Stimulated activated CD4-positive, alpha-beta T cell treated with anti-CD3 and anti-CD28 coated beads, TNF-alpha, amount 100 ng/mL, for 1 hour (primary cell): ENCODE results near the gene LAMTOR3.

ENCODE experiments used
- DNase-seq, 3 donors: peaks; one replicate each; pipeline ENCODE4 v3.0.0-alpha.2; 2020; ENCODE audit warnings: low read depth in 3 of 3, low spot score in 1 of 3

LAMTOR3 gene

GRCh38 chr4:99863804-99864203, 30.4 kb downstream of the LAMTOR3 start:
- DNase-seq: no peak

DNA sequence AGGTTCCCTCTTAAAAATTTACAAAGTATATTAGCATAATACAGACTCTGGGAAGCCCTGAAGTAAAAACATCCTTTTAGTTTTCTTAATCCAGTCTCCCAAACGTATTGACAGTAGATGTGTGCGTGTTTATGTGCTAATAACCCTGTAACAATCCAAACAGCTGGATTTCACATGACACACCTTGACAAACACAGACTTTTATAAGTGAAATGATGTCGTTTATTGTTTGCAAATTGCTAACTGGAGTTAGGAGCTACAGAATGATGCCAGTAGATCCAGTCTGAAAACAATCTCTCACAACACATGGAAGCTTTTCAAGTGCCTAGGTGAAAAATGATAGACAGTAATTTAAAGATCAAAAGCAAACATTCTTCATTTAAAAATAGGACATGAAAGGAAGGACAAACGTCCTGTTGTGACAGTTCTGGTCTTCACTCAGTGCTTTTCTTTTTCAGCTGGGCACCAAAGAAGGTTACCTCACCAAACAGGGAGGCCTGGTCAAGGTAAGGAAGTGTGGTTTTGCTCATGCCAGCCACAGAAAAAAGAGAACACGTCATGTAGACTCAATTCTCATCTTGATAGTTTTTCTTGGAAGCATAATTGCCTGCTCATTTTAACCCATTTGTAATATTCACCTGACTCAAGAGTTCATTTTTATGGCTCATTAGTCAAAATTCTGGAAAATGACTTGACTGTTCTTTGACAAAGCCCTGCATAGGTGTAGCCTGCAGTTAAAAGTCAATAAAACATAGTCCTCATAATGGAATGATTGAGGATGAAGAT, 32.9 kb downstream of the LAMTOR3 start:
- no peak for DNase-seq

- no peak for DNase-seq
These were observed 33.7 kb downstream of the LAMTOR3 start for GRCh38 chr4:99860521-99860920.

DNA sequence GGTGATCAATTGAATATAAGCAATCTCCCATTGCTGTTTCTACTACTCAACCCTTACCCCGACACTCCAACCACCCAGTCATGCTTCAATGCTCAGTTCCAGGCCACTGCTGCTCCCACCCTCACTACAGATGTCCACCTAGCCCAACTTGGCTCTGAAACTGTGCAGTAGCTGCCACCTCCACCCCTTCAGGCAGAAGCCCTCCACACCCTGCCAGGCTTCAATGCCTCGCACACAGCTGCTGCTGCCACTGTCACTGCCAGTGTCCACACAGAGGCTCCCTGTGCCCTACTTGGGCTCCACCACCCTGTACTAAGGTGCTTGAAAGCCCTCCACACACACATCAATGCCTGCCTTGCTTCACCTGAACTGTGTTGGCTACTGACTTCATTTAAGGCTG, 34.6 kb downstream of the LAMTOR3 start:
- DNase-seq: no peak

- DNase-seq: no peak
These were observed 36.9 kb downstream of the LAMTOR3 start for GRCh38 chr4:99857307-99857706.

GRCh38 chr4:99856166-99856565, 38.1 kb downstream of the LAMTOR3 start:
- no peak for DNase-seq

- no peak for DNase-seq
These were observed 38.5 kb downstream of the LAMTOR3 start for GRCh38 chr4:99855678-99856077.

DNA sequence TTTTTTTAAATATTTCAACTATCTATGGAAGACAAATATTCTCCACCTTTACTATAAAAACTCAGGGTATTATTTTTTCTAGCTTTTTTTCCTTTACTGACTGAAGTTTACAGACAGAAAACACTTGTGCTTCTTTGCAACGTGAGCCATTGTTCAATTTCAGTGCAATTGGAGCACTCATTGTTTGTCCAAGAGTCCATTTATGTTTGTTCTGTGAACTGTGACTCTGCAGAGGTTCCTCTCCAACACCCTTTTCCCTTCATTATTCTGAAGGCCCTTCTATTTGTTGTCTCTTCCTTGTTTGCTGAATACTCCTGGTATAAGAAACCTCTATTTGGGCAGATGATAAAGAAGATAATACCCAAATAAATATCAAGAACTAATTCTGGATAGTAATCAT, 40.2 kb downstream of the LAMTOR3 start:
- no peak for DNase-seq

DNA sequence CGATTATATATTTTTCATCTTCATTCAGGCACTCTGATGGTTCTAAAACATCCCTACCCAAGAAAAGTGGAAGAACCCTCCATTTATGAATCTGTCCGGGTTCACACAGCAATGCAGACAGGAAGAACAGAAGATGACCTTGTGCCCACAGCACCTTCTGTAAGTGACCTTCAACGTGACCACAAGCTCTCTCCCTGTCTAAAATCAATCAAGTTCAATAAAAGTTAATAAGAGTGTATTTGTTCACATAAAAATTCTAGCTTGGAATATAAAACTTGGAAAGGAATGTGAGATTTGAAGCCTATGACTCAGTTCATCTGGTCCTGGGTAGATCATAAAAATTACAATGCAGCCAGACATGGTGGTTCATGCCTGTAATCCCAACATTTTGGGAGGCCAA, 41.0 kb downstream of the LAMTOR3 start:
- no peak for DNase-seq

DNA sequence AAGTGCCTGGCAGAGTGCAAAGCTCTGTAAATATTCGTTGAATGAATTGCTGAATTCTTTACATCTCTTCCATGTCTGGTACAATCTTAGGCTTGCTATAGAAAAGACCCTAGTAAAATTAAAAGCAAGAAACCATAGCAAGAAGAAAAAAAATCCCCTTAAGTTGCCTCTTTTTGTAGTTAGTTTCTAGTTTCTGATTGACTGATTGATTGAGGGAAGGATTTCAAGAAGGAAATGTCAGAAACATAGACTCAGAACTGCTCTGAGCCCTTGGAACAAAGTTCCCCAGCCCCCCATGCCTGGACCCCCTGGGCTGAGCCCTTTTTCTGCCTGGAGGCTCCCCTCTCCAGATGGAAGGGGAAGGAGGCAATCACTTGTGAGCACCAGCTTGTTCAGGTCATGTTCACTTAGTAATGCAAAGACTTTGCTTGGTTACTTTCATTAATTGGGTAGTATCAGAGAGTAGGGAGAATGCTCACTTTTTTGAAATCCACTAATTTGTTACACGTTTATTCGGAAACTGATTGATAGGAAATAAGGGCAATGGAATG, 42.0 kb downstream of the LAMTOR3 start:
- no peak for DNase-seq

DNA sequence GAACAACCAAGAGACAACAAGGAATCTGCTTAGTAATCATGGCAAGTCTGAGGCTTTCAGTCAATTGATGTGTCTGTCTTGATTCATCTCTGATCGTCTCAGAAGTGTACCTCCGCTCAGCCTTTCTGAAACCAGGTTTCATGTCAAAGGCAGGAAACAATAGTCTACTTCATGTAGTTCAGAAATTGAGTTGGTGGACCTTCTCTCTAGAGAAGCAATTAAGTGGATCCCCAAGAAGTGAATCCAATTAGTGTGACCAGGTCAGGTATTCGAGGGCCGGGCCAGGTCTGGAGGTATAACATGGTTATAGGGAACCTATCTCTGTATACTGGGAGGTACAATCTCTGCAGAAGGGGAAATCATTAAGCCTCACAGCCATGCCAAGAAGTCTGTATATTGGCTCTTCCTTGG, 45.6 kb downstream of the LAMTOR3 start:
- no peak for DNase-seq

DNA sequence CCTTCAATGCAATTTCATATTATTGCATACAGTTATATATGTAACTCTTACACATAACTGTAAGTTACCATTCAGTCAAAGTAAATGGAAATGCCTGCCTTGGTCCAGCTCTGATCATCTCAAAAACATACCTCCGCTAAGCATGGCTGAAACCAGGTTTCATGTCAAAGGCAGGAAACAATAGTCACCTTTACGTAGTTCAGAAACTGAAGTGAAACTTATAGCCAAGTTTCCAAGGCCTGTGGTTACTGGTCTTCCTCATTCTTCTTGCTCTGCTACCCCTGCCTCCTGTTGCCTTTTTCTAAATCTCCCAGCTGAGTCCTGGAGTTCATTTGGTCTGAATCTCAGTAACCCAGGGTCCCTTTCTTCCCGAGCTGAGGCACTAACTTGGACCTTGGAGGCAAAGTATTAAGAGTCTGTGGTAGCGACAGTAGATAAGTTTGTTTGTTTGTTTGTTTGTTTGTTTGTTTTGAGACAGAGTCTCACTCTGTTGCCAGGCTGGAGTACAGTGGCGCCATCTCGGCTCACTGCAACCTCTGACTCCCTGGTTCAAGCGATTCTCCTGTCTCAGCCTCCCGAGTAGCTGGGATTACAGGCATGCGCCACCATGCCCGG, 46.8 kb downstream of the LAMTOR3 start:
- DNase-seq: no peak

DNA sequence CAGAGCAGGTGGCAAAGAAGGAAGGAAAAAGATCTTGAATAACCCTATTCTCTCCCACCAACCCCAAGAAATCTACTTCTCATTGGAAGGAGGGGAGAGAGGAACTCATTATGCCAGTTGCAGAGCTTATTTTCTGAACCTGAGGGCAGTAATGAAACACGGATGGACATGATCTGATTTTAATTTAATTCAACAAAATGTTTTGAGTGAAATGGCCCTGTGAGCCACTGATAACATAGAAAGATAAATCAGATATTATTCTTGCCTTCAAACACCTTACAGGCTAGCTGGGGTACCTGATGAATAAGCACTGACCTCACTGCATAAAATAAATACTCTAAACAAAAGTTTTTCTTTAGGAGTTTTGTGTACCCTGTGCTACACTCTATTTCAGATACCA, 47.3 kb downstream of the LAMTOR3 start:
- no peak for DNase-seq

DNA sequence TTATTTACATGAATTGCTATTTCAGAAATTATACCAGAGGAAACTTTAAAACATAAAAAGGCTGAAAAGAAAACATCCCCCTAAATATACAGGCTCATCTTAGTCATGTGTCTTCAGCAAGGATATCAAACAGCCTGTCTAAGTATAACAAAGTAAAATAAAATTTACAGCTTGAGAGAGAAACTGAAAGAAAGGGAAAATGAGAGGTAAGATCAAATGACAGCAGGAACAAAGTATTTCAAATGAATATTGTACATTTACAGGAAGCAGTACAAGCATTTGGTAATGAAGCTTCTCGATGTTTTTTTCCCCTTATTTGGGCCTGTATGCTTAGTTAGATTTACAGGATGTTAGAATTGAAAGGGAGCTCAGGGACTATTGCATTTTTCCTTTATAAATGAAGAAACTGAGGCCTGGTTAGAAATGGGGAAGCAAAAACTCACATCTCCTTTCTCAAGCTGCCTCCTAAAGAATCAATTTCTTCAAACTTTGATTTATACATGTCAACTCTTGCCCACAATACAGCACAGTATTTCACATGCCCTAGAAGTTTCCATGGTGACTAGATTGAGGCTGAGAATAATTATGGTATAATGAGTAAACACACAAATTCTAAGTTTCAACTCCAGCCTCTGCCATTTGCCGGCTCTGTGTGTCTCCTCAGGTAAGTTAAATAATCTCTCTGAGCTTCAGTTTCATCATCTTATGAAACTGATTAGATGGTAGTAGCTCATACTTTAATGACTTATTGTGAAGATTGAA, 48.3 kb downstream of the LAMTOR3 start:
- DNase-seq: no peak

DNA sequence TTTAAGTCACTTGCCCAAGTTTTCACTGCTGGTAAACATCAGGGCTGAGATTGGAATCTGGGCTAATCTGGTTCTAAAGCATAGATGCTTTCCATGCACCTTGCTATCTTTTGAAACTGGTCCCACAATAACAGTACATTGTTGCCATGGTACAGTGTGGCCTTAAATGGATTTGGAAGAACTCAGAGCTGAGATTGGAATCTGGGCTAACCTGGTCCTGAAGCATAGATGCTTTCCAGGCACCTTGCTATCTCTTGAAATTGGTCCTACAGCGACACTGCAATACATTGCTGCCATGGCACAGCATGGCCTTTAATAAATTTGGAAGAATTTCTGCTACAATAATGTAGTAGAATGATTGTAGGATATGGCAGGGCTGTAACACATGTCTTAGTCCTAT, 49.0 kb downstream of the LAMTOR3 start:
- no peak for DNase-seq

- DNase-seq: no peak
These were observed 50.2 kb downstream of the LAMTOR3 start for GRCh38 chr4:99844048-99844447.

DNA sequence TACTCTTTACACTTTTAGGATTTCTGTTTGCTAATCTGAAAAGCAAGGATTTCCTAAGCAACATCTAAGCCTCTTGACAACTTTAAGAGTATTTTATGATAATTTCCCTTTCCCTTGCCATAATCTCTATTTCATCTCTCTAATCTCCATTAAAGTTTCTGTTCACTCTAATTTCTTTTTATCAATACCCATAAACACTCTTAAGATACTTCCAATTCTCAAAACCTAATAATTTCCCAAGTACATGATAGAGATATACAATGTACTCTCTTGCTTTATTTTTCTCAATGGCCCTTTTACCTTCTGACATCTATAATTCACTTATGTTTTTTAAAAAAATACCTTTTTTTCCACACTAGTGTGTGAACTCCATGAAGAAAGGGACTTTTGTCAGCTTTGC, 50.8 kb downstream of the LAMTOR3 start:
- DNase-seq: no peak

- no peak for DNase-seq
These were observed 53.1 kb downstream of the LAMTOR3 start for GRCh38 chr4:99841129-99841528.

DNA sequence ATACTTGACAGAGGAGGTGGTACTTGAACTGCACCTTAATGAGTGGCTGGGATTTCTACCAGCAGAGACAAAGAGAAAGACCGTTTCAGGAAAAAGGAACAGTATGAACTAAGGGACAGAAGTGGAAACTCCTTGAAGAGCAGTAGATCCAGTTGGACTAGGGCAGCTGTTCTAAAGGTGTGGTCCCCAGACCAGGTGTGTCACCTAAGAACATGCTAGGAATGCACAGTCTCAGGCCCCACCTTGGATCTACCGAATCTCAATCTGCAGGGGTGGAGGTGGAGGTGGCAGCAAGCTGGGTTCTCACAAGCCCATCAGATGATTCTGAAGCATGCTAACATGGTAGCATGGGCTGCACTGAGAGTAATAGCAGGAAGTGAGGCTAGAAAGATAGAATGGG, 55.3 kb downstream of the LAMTOR3 start:
- no peak for DNase-seq

DNA sequence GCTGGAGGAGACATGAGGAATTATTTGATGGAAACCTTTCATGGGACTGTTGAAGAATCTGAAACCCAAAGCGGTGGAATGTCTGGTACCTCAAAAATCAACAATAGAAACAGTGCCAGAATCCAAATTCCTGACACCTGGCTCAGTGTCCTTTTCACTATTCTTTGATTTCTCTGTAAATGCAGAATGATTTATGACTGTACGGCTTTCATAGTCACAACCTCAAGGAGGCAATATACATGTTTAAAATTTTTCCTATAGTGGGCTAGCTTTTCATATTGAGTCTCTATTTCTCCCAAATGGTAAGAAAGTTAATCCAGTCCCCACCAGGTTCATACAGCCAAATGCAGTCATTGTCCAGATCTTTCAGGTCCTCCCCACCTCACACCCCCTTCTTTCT, 58.3 kb downstream of the LAMTOR3 start:
- DNase-seq: no peak

- DNase-seq: no peak
These were observed 59.7 kb downstream of the LAMTOR3 start for GRCh38 chr4:99834569-99834968.

DNA sequence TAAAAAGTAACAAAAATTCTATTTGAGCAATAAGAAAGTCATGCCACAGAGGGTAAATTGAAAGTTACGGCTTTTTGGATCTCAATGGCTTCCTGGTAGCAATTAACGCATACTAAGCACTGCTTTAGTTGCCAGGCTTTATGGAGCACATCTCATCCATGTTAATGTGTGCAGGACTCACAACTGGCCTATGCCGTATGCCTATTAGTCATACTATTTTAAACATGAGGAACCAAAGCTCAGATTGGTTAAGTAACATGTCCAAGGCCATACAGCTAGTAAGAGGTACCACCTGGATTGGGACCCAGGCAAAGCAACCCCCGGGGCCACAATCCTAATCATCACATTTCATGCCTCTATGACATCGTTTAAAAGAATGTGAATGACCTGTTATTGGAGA, 60.5 kb downstream of the LAMTOR3 start:
- DNase-seq: no peak
